Ramos (cell line): Measurements from ENCODE around the gene UBE2D1.

ENCODE experiments used
- in situ Hi-C: fragments of 300-500 bp; cut with MboI; formaldehyde crosslinking; loops from one replicate; pipeline ENCODE4 v1.14.3; 2022; ENCODE audit warnings: low sequenced_read_pairs; ENCODE audit not compliant: unreplicated experiment

UBE2D1 gene

GRCh38 chr10:58334817-58335305 is at the start of gene UBE2D1:
Gene UBE2D1 (plus strand): TSS chr10:58335006. CDS start chr10:58335202, 196 bp downstream.
- in situ Hi-C loops: no loop called here

GRCh38 chr10:58291538-58292174 is 43.1 kb upstream of the UBE2D1 start:
- in situ Hi-C loops: no loop called here

- in situ Hi-C loops: no loop called here
Measured at GRCh38 chr10:58293989-58294388, 40.8 kb upstream of the UBE2D1 start.

GRCh38 chr10:58299580-58299979 is 35.2 kb upstream of the UBE2D1 start:
- in situ Hi-C loops: no loop called here

- in situ Hi-C loops: no loop called here
Measured at GRCh38 chr10:58300676-58301075, 34.1 kb upstream of the UBE2D1 start.

GRCh38 chr10:58302254-58302653 is 32.6 kb upstream of the UBE2D1 start:
- in situ Hi-C loops: no loop called here

- in situ Hi-C loops: no loop called here
Measured at GRCh38 chr10:58304099-58304633, 30.6 kb upstream of the UBE2D1 start.

GRCh38 chr10:58305821-58306220 is 29.0 kb upstream of the UBE2D1 start:
- in situ Hi-C loops: no loop called here

GRCh38 chr10:58307676-58308075 is 27.1 kb upstream of the UBE2D1 start:
- in situ Hi-C loops: no loop called here

GRCh38 chr10:58311026-58311425 is 23.8 kb upstream of the UBE2D1 start:
- in situ Hi-C loops: no loop called here

- in situ Hi-C loops: no loop called here
Measured at GRCh38 chr10:58316874-58317273, 17.9 kb upstream of the UBE2D1 start.

- in situ Hi-C loops: no loop called here
Measured at GRCh38 chr10:58318346-58318745, 16.5 kb upstream of the UBE2D1 start.

- in situ Hi-C loops: no loop called here
Measured at GRCh38 chr10:58319599-58319998, 15.2 kb upstream of the UBE2D1 start.

- in situ Hi-C loops: no loop called here
Measured at GRCh38 chr10:58320351-58321049, 14.3 kb upstream of the UBE2D1 start.

- in situ Hi-C loops: no loop called here
Measured at GRCh38 chr10:58322072-58322834, 12.6 kb upstream of the UBE2D1 start.

GRCh38 chr10:58322835-58323209 is 12.0 kb upstream of the UBE2D1 start:
- in situ Hi-C loops: no loop called here

GRCh38 chr10:58326967-58327381 is 7.8 kb upstream of the UBE2D1 start:
- in situ Hi-C loops: no loop called here

- in situ Hi-C loops: no loop called here
Measured at GRCh38 chr10:58328233-58328632, 6.6 kb upstream of the UBE2D1 start.

- in situ Hi-C loops: no loop called here
Measured at GRCh38 chr10:58330431-58330830, 4.4 kb upstream of the UBE2D1 start.

GRCh38 chr10:58331646-58332045 is 3.2 kb upstream of the UBE2D1 start:
- in situ Hi-C loops: no loop called here
